ENCODE measurements around the gene ZNF580.

ZNF580 gene

DNA sequence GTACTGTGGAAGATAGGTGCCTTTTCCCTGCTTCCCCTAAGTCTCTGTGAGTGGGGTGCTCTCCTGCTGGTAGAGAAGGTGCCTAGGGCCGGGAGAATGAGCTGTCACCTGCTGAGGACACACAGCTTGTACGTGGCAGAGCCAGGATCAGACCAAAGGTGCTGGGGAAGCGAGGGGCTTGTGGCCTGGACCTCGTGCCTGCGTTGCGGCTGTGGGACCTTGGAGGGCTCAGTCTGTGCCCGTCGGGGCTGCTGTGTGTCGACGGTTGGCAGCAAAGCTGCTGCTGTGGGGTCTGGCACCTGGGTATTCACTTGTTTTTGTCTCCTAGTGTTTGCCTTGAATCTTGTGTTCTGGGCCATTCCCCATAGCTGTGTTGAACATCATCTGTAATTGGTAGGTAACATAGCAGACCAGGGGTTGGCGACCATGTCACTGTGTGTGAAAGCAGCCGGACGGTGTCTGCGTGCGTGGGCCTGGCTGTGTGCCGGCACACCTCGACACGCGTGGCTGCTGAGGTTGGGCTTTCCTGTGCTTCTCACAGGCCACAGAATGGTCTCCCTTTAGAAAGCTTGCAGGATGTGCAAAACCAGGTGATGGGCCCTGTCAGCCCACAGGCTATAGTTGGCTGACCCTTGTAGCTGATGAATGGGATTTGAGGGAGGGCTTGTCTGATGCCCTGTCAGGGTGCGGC lies 23.2 kb downstream of the ZNF580 start:
- DNase-seq: no peak

DNA sequence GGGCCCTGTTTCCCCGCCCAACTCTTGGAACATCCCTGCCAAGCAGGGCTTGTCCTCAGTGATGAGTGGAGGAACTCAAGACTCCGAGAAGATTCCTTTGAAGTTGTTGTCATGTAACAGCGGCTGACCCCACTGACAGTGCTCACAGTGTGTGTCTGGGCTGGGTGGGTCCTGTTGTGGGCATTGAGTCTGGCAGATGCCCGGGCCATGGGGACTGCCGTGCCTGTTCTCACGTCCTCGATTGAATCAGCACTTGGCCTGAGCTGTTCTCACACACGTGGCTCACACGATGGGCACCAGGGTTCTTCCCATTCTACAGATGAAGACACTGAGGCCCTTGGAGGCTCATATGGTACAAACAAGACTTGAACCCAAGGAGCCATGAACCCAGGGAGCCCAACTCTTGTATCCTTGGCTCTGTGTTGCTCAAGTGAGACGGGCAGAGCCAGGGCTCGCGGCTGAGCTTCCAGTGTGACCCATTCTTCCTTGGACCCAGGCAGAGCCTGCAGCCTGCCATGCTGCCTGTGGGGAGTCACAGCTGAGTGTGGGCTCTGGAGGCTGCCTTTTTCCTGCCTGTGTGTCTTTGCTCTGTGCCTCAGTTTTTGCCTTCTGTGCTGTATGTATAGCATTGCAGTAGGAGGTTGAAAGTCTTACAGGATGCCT lies 25.7 kb downstream of the ZNF580 start:
- no peak for DNase-seq

DNA sequence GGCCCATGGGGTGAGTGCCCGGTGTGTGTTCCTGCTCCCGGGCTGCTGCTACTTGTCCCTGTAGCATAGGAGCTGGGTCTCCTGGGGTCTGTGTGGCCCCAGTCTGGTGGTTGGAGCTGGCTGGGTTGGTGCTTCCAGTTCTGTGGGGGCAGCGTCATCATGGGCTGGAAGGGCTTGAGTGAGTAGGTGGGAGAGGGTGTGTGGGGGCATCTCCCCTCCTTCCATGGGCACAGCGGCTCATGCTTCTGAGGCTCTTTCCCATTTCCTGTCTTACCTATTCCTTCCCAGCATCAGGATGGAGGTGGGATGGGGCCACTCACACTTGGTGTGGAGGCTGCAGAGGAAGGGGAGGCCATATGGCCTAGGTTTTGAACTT lies 26.2 kb downstream of the ZNF580 start:
- DNase-seq: no peak

DNA sequence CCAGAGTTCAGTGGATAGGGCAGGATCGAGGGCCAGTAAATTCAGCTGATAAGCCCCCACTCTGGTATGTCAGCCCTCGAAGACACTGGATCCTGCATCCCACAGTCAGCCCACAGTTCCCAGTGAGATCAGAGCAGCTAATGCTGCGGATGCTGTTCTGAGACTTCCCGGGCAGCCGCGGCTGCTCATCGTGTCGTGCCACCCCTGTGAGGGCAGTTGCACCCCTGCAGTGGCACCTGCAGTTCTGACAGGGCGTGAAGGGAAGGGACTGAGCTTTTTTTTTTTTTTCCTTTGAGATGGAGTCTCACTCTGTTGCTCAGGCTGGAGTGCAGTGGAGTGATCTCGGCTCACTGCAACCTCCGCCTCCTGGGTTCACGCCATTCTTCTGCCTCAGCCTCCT lies 26.7 kb downstream of the ZNF580 start:
- DNase-seq: no peak

DNA sequence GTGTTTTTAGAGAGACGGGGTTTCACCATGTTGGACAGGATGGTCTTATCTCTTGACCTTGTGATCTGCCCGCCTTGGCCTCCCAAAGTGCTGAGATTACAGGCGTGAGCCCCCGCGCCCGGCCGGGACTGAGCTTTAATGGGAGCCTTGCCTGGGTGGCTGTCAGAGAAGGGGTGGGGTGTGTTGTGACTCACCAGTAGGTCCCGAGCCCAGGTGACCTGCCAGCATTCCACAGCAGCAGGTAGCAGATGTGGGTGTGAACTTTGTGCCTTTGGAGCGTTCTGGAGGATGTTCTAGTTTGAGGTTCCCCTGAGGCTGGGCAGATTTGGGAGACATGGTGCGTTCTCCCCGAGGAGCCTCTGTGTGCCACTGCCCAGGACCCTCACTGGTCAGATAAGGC lies 27.2 kb downstream of the ZNF580 start:
- DNase-seq: no peak

DNA sequence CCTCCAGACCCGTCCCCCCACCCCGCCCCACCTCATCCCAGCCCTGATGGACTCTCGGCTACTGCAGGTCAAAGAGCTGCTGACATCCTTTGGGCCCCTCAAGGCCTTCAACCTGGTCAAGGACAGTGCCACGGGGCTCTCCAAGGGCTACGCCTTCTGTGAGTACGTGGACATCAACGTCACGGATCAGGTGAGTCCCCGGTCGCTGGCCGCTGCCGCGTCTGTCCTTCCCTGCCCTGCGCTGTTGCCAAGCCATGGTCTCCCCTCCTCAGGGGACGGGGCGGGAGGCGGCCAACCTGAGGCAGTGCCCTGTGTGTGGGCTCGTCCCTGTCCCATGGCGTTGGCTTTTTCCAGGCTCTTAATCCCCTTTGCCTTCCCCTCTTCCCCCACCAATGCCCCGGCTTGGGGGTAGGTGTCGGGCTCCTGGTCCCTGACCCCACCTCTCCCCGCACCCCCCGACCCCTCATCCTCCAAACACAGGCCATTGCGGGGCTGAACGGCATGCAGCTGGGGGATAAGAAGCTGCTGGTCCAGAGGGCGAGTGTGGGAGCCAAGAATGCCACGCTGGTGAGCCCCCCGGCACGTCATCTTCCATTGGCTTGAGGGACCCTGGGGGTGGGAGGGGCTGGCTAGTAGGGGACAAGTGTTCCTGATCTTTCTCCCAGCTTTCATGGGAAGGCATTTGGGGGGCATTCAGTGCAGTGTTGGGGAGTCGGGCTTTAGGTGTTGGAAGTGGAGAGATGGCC lies 28.0 kb downstream of the ZNF580 start:
- DNase-seq: no peak

DNA sequence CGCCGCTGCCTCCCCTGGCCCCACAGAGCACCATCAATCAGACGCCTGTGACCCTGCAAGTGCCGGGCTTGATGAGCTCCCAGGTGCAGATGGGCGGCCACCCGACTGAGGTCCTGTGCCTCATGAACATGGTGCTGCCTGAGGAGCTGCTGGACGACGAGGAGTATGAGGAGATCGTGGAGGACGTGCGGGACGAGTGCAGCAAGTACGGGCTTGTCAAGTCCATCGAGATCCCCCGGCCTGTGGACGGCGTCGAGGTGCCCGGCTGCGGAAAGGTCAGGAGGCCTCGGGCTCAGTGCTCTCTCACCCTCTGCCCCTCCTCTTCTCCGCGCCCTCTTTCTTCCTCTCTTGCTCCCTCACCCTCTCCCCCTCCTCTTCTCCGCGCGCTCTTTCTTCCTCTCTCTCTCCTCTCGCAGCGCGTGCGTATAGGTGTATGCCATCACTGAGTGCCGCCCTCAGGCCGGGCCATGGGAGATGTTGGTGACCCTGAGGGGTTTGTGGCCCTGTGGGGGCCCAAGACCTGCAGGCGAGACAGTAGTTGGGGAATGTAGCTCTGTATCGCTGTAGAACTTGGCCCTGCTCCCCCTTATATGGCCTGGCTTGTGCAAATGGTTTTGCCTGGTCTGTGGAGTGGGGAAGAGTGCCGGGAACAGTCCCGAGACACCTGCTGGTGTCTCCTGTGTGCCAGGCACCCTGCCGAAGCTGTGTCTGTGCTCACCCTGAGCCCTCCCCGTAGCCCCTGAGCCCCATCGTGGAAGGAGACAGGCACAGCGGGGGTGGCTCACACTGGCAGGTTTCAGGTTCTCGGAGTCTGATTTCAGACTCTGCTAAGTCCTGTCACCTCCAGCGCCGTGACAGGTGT lies 28.8 kb downstream of the ZNF580 start:
- DNase-seq: no peak

DNA sequence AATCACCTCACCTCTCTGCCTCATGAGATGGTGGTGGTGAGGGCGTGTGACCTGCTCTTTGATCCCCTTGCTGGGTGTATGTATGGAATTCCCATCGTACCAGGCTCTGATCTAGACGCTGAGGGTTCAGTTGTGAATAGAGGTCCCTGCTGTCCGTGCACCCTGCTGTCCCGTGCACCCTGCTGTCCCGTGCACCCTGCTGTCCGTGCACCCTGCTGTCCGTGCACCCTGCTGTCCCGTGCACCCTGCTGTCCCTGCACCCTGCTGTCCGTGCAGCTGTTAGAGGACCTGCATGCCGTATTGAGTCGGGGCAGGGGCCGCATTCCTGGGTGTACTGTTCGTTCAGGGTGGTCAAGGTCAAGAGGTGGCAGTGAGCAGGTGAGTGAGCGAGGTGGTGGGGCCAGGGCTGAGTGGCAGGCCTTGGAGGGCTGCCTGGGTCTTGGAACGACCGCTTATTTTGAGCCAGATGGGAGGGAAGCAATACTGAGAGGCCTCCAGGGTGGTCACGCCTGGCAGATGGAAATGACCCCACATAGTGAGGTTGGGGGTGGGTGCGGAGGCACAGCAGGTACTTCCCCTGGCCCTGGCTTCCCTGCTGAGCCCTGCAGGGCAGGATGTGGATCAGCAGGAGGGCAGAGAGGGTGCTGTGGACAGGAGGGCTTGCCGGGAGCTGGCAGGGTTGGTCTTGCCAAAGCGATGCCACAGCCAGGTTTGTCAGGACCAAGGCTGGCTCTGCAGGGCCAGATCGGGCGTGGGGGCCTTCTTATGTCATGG lies 29.7 kb downstream of the ZNF580 start:
- DNase-seq: no peak

DNA sequence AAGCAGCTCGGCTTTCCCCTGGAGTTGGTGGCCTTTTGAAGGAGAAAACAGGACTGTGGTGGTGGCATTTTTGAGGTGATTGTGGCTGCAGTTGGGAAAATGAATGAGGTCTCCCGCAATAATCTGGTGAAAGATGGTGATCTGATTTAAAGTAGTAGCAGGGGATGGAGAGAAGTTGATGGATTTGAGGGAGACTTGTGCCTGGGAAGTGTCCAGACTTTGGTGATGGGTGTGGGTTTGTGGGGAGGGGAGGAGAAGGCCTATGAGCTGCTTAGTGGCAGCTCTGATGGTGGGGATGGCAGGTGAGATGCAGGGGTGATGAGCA lies 30.2 kb downstream of the ZNF580 start:
- no peak for DNase-seq

DNA sequence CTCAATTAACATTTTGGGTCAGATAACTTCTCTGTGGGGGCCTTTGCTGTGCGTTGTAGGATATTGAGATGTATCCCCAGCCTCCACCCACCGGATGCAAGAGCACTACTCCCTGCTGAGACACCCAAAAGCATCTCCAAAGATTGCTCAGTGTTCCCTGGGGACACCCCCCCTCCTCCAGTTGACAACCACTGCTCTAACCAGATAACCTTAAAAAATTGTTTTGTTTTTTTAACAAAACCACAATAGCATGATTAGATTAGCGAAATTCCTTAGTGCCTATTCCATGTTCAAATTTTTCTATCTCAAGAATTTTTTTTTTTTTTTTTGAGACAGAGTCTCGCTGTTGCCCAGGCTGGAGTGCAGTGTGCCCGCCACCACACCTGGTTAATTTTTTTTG lies 31.6 kb downstream of the ZNF580 start:
- no peak for DNase-seq

DNA sequence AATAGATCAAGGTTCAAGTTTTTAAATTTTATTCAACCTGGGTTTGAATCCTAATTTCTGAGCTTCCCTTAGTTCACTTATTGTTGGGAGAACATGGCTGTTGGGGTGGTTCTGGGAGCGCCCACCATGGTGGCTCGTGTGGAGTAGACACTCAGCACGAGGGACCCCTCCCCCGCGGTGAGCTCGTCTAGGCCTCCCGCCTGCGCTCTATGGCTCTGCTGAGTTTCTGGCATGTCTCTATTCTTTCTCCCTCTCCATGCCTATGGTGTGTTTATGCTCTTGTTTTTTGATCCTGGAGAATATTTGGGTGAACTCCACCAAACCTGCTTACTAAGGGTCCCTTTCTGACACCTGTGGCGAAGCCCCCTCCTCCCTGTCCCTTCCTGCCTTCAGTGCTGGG lies 32.7 kb downstream of the ZNF580 start:
- DNase-seq: no peak

DNA sequence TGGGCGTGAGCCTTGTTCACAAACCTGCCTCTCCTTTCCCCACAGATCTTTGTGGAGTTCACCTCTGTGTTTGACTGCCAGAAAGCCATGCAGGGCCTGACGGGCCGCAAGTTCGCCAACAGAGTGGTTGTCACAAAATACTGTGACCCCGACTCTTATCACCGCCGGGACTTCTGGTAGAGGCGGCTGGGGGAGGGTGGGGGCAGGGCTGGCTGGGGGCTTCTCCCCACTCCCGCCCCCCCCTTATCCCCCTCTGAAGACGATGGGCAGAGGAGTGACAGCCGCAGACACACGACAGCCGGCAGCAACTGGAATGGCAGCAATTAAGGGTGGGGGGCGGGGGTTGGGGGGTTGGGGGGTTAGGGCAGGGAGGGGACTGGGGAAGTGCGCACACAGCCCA lies 33.1 kb downstream of the ZNF580 start:
- DNase-seq: no peak

DNA sequence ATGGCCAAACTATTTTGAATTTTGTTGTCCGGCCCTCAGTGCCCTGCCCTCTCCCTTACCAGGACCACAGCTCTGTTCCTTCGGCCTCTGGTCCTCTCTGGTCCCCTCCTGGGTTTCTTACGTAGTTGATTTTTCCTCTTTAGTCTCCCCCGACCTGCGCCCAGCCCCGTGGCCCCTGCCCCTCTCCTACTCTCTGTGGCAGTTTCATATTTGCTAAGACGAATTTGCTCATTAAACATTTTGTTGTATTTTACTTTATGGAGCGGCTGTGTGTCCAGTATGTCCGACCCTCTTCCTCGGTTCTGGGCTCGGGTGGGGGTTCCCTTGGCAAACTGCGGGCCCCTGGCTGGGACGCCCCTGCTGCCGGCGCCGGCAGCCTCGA lies 33.6 kb downstream of the ZNF580 start:
- DNase-seq: no peak

DNA sequence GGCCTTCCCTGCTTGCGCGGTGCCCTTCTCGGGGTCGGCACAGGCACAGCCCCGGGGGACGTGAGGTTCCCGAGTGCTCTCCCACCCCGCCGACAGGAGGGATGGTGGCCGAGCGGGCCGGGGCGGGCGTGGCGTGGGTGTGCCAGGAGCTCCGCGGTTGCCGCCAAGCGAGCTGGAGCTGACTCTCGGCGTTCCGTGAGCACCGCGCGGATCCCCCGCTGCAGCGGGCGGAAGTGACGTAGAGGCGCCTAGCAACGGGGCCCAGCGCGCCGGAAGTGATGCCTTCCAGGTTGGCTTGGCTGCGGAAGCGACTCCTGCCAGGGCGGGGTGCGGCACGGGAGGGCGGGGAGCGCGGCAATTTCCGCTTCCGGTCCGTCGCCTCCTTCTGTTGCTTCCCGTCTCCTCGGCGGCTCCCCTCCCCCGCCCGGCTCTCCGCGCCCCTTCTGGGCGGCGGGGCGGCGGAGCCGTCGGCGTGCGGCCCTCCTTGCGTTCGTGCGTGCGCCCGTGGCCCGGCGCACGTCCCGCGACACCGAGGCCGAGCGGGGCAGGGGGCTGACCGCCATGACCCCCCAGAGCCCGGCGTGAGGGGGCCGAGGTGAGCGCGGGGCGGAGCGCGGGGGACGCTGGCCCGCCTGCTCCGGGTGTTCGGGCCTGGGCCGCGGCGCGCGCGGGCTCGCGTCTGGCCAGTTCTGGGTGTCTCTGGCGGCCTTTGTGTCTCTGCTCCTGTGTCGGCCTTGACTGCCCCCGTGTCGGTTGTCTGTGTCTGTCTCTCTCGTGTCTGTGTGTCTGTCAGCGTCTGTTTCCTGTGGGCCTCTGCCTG lies 34.2 kb downstream of the ZNF580 start, which contains the start of gene EPN1:
TSS of gene EPN1 (plus strand) at position 386 of the 820 bp plus-strand sequence. CDS start 3,402 bp downstream, outside the sequence.
- DNase-seq: peak; percentile 99

DNA sequence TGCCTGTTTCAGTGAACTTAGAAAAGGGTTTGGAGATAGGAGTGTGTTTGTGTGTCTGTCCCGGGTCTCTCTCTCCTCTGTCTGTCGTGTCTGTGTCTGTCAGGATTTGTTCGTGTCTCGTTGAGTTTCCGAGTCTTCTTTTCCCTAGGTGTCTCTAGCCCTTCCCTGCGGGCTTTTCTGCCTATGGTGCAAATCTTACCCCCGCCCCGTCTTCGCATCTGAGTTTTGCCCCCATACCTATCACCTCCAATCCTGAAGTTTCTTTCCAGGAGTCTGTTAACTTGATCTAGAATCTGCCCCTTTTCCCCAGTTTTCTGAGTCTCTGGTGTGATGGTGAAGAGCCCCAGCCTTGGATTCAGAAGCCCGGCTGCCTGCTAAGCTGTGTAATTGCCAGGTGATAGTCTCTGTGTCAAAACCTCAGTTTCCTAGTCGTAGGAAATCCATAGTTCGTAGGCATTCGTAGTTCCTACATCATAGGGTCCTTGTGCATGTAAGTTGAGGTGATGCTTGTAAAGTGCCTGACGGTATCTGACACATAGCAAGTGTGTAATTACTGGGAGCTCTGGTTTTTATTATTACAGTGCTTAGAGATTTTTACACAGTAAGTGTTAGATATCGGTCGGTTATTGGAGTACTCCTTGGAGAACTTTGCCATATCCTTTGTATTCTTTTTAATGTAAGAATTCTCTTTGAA lies 35.0 kb downstream of the ZNF580 start:
- DNase-seq: no peak

DNA sequence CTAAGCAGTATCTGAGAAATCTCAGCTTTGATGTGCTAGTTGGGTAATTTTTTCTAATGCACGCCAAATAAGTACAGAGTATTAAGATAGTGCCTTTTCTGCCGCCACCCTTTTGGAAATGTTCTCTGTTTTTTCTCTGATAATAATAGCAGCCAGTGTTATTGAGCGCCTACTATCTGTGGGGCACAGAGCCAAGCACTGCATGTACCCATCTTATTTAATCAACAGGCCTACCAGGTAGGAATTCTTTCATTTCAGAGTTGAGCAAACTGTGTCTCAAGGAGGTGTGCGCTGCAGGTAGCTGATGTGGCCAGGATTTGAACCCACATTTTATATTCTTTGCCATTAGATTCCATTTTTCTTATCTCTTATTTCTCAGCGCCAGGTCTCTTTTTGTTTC lies 35.6 kb downstream of the ZNF580 start:
- no peak for DNase-seq

DNA sequence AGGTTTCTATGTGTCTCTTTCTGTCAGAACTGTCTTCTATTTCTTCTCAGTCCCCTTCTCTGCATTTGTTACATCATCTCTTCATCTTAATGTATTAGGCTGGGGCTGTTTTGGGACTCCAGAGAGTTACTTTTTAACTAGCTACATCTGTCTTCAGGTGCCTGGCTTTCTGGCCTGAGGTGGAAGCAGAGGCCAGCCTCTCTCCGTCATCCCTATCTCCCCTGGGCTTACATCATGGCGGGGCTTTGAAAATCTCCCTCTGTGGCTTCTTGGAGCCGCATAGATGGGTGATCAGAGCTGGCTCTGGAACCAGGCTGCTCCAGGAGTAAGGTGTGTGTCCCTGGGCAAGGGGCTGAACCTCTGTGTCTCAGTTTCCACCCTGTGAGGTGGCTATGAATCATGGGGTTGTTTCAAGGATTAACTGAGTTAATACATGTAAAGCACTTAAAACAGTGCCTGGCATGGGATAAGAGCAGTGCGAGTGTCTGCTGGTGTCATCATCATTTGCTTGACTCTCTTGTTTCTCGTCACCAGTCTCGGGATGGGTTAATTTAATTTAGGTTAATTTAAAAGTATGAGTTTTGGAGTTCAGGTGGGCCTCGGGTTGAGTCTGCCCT lies 36.2 kb downstream of the ZNF580 start:
- DNase-seq: no peak

DNA sequence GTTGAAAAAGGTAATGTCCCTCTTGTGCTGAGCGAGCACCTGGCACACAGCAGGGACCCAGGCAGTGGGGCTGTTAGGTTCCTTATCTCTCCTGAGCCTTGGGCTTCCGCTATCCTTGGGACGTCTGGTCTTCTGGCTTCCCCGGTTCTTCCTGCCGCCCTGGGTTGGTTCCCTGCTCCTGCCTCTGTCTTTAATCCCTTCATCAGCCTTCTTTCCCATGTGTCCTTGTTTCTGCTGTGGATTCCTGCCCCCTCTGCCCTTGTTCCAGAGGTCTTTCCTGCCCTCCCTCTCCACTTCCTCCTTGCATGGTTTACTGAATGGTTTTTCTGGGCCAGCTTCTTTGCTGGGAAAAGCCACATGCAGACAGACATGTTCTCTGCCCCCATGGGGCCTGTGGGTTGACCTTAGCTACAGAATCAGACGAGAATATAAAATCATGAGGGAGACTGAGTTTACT lies 36.8 kb downstream of the ZNF580 start:
- DNase-seq: no peak

DNA sequence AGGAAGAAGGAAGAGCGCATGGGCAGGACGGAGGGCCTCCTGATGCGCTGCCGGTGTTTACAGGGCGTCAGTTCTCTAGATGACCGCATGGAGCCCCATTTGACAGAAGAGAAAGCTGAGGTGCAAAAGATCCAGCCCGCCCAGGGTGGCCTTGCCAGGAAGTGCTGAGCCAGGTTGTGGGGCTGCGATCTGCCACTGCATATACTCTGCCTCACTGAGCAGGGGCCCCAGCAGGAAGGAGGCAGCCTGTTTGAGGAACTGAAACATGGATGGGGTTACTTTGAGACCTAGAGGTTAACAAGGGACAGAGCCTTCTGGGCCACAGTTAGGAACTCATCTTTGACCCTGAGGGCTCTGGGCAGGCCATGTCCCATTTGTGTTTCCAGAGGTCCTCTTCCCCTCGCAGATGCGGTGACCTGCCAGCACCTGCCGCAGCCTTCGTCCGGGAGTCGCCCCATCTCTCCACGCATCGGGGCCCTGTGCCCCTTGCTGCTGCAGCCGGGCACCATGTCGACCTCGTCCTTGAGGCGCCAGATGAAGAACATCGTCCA lies 37.4 kb downstream of the ZNF580 start:
- DNase-seq: no peak

Data from activated CD8-positive, alpha-beta memory T cell treated with anti-CD3 and anti-CD28 coated beads, Interleukin-2, amount 50 U/mL, for 48 hours (primary cell).